Kidney (tissue), 14 donors: ENCODE results near the gene LRRC55. TPM values are rescaled to one million over a fixed set of nuclear protein-coding genes. Genes with fewer than 3 reads are reported as not detected.

ENCODE experiments used
- DNase-seq, 5 donors: peaks; one replicate each; pipeline ENCODE4 v3.0.0-alpha.2; 2013 to 2020
- FAIRE-seq: peaks from 2 replicates; lab custom pipeline; 2012; peaks lifted over from hg19 to GRCh38; lab: Jason Lieb, UNC
- H3K27ac ChIP-seq, 2 donors: one replicate each; pipeline ENCODE4 v1.7.0; 2013; ENCODE audit warnings: low read depth in 2 of 2, low read length in 2 of 2, inconsistent platforms in 1 of 2
- H3K27me3 ChIP-seq: one replicate; pipeline ENCODE4 v1.7.1; 2013; ENCODE audit warnings: low read length, inconsistent platforms; ENCODE audit not compliant: control insufficient read depth, insufficient read depth
- H3K36me3 ChIP-seq, 3 donors: one replicate each; pipeline versions ENCODE4 v1.7.0 to v1.7.1; 2013; ENCODE audit warnings: low read length in 3 of 3, control low read depth in 1 of 3, inconsistent platforms in 1 of 3; ENCODE audit not compliant: insufficient read depth in 3 of 3, control insufficient read depth in 2 of 3
- H3K4me1 ChIP-seq, 3 donors: one replicate each; pipeline versions ENCODE4 v1.7.0 to v1.7.1; 2013; ENCODE audit warnings: low read length in 3 of 3, inconsistent platforms in 1 of 3, low read depth in 1 of 3; ENCODE audit not compliant: control insufficient read depth in 2 of 3, insufficient read depth in 2 of 3
- H3K4me3 ChIP-seq, 3 donors: one replicate each; pipeline versions ENCODE4 v1.7.0 to v1.8.1; 2013; ENCODE audit warnings: low read length in 3 of 3, control low read depth in 1 of 3, inconsistent platforms in 1 of 3
- H3K9ac ChIP-seq, 3 donors: one replicate each; pipeline versions ENCODE4 v1.7.0 to v1.7.1; 2013; ENCODE audit warnings: low read length in 3 of 3, control low read depth in 1 of 3, inconsistent platforms in 1 of 3
- H3K9me3 ChIP-seq, 3 donors: one replicate each; pipeline versions ENCODE4 v1.7.0 to v1.7.1; 2013; ENCODE audit warnings: low read length in 3 of 3, control low read depth in 1 of 3, inconsistent platforms in 1 of 3; ENCODE audit not compliant: control insufficient read depth in 2 of 3, insufficient read depth in 1 of 3
- intact Hi-C: fragments of 100-400 bp; cut with DNase I; formaldehyde crosslinking; loops from one replicate; pipeline ENCODE4 v1.11.1; 2022
- polyA plus RNA-seq: library from polyadenylated mRNA; stranded (reverse); fragments of 350-450 nt; fragmentation: Illumina TruSeq; extraction: RNeasy Lipid Tissue Mini Kit (QIAGEN cat#74804); gene quantifications from one replicate; pipeline ENCODE4 v1.2.3, GENCODE V29; 2014; ENCODE audit warnings: low read depth, low replicate concordance; ENCODE audit not compliant: insufficient read depth
- total RNA-seq: library from RNA; stranded (reverse); fragmentation: NEBNext Ultra II Directional; extraction: Animal tissue kit (Norgen Biotek cat#: 25700); gene quantifications from one replicate; pipeline ENCODE4 v1.2.1, GENCODE V29; 2021
- TF ChIP-seq, protein P1 (sequence below): IDR thresholded peaks from 3 replicates; pipeline ENCODE4 v1.5.1; 2012; ENCODE audit warnings: mild to moderate bottlenecking, moderate library complexity, borderline replicate concordance; ENCODE audit not compliant: insufficient read depth; ENCODE audit errors: extremely low read depth
- donor health status: control.
- donor health status: control.
- donor health status: control.
- donor health status: control.
- donor health status: control.
- donor health status: DM: yes; HTN: yes; CAD: no.
- donor health status: Normal renal cell carcinoma (clear cell type).

Gene LRRC55
- total and polyA plus RNA-seq, 2 donors from 2014 or later = 0.09 TPM; not detected in 1

DNA sequence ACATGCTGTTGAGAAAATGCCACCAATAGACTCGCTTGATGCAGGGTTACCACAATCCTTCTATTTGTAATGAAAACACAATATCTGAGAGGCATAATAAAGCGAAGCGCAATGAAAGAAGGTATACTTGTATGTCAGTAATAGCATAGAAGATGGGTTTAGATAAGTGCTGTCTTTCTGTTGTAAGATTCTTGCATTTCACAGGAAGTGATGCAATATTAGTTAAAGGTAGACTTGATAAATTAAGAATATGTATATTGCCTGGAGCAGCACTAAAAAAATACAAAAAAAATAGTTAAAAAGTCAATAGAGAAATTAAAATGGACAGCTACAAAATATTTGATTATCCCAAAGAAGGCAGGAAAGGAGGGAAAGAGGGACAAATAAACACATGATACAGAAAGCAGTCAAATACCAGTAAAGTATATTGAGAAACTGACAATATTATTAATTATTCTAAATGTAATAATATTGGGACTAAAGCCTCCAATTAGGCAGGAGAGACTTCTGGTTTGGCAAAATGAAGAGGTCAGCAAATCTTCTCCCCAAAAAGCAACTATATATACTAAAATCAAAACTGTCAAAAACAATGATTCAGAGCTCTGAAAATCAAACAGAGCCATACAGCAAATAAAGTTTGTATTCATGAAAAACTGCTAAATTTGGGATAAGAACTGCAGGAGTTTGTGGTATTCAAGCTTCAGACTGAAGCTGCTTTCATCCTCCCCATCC is 46.6 kb upstream of the LRRC55 start:
- no peak for FAIRE-seq
- no peaks in the 10 kb centered on the region for H3K9me3 ChIP-seq
- TF ChIP-seq, protein P1, sequence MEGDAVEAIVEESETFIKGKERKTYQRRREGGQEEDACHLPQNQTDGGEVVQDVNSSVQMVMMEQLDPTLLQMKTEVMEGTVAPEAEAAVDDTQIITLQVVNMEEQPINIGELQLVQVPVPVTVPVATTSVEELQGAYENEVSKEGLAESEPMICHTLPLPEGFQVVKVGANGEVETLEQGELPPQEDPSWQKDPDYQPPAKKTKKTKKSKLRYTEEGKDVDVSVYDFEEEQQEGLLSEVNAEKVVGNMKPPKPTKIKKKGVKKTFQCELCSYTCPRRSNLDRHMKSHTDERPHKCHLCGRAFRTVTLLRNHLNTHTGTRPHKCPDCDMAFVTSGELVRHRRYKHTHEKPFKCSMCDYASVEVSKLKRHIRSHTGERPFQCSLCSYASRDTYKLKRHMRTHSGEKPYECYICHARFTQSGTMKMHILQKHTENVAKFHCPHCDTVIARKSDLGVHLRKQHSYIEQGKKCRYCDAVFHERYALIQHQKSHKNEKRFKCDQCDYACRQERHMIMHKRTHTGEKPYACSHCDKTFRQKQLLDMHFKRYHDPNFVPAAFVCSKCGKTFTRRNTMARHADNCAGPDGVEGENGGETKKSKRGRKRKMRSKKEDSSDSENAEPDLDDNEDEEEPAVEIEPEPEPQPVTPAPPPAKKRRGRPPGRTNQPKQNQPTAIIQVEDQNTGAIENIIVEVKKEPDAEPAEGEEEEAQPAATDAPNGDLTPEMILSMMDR = no peak
- intact Hi-C loops = no loop called here
- no peaks in the 10 kb centered on the region for H3K36me3 ChIP-seq
- no peaks in the 10 kb centered on the region for H3K4me1 ChIP-seq
- no peak overlapping the region for H3K27ac ChIP-seq
- DNase-seq = no peak
- no peaks in the 10 kb centered on the region for H3K27me3 ChIP-seq
- no peak overlapping the region for H3K9ac ChIP-seq
- no peak overlapping the region for H3K4me3 ChIP-seq

DNA sequence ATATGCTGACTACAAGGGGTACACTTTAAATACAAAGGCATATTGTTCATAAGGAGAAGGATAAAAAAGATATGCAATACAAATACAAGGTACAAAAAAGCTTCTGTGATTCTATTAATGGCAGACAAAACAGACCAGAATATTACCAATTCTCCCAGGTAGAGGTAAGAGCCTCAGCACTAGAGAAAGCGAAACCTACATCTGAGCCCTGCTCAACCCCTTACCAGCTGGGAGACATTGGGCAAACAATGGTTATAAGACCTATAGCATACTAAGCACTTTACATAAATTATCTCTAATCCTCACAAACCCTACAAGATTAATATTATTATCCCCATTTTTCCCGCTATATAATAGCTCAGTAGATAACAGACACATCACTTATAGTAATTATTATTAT is 41.2 kb upstream of the LRRC55 start:
- Histone ChIP-seq H3K4me1 (no peaks in the 10 kb centered on the region), H3K9me3 (no peaks in the 10 kb centered on the region), H3K4me3 (no peak overlapping the region), H3K27me3 (no peaks in the 10 kb centered on the region), H3K27ac (no peak overlapping the region), H3K36me3 (no peaks in the 10 kb centered on the region), H3K9ac (no peak overlapping the region)
- FAIRE-seq (no peak), DNase-seq (no peak)
- intact Hi-C loops = no loop called here
- TF ChIP-seq, protein P1 = no peak

DNA sequence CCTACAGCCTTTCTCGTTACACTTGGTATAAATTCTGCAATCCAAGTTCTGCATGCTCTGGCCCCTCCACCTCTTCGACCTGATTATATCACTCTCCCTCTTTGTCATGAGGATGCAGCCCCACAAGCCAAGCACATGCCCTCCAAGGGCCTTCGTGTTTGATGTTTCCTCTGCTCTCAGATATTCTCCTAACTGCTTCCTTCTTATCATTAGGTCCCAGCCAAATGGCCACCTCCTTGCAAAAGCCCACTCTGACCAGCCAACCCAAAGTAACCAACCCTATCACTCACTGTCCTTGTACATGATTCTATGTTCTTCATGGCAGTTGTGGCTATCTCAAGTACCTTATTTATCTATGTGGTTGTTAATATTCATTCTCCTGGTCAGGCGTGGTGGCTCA is 38.3 kb upstream of the LRRC55 start:
- DNase-seq (no peak), FAIRE-seq (no peak)
- Histone ChIP-seq H3K4me1 (no peaks in the 10 kb centered on the region), H3K36me3 (no peaks in the 10 kb centered on the region), H3K27ac (no peak overlapping the region), H3K4me3 (no peak overlapping the region), H3K9ac (no peak overlapping the region), H3K27me3 (no peaks in the 10 kb centered on the region), H3K9me3 (no peaks in the 10 kb centered on the region)
- intact Hi-C loops = no loop called here
- TF ChIP-seq, protein P1 = no peak
